ENCODE data around the gene PARP4.
"Not testable (repeated sequence)": the region's sequence is repeated elsewhere in the genome, so short reads cannot be mapped to it uniquely, and the experiment has no call there.

- TF ChIP-seq POLR2A, CTCF (IDR thresholded peaks at IDR 0.05): not testable (repeated sequence)
These were observed 47.0 kb upstream of the PARP4 start for GRCh38 chr13:24559431-24560218.

Measured in Peyer's patch (tissue), 4 donors.